HG02938 (cell line): Measurements from ENCODE around the gene SERBP1.
"Not testable (repeated sequence)": the region's sequence is repeated elsewhere in the genome, so short reads cannot be mapped to it uniquely, and the experiment has no call there.

Source experiments
- ATAC-seq: cut with Tn5 transposase; IDR thresholded peaks from one replicate; pipeline ENCODE4 v1.9.1; 2021; ENCODE audit warnings: mild to moderate bottlenecking, moderate library complexity; ENCODE audit not compliant: unreplicated experiment

The SERBP1 gene

DNA sequence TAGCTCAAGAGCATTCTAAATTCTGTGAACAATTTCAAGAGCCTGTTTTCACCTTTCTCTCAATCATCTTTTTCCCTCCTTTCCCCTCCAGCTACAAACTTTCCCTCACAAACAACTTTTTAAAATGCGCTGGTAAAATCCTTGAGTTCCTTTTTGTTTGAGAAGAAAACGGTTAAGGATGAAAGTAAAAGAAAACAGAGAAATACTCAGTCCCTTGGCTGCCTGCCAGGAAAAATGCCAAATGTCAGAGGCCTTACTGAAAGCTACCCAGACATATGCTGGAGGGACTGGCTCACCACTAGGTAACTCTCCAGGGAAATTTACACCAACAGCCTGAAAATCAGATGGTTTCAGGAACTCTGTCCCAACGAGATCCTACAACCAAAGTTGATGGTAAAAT, 11.0 kb upstream of the SERBP1 start:
- peak; percentile 63 for ATAC-seq

DNA sequence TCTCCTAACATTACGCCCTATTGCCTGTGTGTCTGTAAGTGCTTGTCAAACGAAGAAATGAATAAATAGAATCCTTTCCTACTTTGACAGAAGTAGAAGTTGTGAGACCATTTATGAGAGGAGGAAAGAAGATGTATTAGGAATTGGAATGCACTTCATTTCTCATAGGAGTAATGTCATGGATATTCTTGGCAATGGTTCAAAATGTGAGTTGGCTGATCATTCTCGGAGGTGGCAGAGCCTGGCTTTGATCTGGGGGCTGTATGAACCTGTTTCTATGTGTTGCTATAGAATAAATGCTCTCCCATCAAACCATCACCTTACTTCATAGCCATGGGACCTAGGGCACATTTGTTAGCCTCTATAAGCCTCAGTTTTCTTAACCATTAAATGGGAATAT, 10.1 kb upstream of the SERBP1 start:
- ATAC-seq = no peak

- ATAC-seq = no peak
These were observed 9.3 kb upstream of the SERBP1 start for GRCh38 chr1:67439277-67440029.

- no peak for ATAC-seq
These were observed 7.8 kb upstream of the SERBP1 start for GRCh38 chr1:67437961-67438360.

- ATAC-seq = no peak
These were observed 6.4 kb upstream of the SERBP1 start for GRCh38 chr1:67436511-67437055.

- no peak for ATAC-seq
These were observed 4.3 kb upstream of the SERBP1 start for GRCh38 chr1:67434491-67434890.

DNA sequence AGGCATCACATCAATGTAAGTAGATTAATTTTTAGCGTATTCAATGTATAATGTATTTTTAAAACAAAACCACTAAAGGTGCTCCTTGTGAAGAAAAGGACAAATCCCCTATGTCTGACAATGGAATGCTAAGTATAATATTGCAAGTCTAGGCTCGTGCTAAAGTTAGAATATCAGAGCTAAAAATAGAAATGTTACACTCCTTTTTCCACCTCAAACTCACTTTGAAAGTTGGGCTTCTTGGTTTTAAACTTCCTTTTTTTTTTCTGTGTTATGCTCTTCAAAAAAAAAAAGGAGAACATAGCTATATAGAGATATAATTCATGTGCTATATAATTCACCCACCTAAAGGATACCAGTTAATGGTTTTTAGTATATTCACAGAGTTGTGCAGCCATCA, 3.6 kb upstream of the SERBP1 start:
- no peak for ATAC-seq

DNA sequence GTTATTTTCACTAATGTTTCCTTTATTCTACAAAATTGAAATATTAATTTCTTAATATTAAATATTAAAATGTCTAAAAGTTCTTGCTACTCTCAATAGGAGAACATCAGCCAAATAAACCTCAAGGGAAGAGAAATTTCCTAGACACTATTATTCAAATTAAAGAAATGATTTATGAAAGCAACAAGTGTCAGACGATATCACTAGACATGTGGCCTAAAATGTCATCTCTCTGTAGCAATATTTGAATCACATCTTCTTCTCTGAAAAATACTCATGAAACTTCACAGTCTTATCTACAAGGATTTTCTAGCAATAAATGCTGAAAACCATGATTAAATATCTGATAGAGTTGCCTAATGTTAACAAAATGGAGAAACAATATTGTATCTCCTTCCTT, 2.5 kb upstream of the SERBP1 start:
- ATAC-seq = no peak

DNA sequence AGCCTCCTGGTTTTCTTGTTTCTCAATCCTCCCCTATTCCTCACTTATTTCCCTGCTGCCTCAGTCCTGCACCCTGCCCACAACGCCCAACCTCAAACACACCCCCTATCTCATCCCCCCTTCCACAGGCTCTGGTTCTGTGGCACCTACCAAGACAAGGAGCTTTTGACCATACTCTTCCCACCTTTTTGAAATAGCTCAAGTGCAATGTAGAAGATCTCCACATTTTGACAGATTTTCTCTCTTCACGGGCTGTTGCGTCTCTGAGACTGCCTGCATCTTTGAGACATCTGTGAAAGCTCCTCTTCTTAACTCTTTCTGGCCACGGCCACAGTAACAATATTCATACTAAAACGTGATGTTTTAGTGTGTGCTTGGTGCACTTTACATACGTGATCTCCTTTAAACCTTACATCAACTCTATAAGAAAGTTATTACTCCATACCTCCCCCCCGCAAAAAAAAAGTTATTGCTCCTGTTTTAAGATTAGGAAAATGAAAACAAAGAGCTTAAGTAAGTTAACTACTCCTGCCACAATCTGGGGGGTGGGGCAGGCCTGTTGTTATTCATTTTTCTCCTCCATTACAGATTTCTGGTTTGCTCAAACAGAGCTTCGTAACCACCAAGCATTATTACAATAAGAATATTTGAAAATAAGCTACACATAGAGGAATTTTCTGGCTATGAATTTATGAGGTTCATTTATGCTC, 1.8 kb upstream of the SERBP1 start:
- ATAC-seq = no peak

- no peak for ATAC-seq
These were observed 1.1 kb upstream of the SERBP1 start for GRCh38 chr1:67431156-67431765.

GRCh38 chr1:67429528-67430357, 459 bp downstream of the SERBP1 start:
- peak; percentile 1 for ATAC-seq

- ATAC-seq = no peak
These were observed 1.1 kb downstream of the SERBP1 start for GRCh38 chr1:67429011-67429527.

- ATAC-seq = no peak
These were observed 2.3 kb downstream of the SERBP1 start for GRCh38 chr1:67427947-67428346.

GRCh38 chr1:67427465-67427864, 2.7 kb downstream of the SERBP1 start:
- ATAC-seq = no peak

DNA sequence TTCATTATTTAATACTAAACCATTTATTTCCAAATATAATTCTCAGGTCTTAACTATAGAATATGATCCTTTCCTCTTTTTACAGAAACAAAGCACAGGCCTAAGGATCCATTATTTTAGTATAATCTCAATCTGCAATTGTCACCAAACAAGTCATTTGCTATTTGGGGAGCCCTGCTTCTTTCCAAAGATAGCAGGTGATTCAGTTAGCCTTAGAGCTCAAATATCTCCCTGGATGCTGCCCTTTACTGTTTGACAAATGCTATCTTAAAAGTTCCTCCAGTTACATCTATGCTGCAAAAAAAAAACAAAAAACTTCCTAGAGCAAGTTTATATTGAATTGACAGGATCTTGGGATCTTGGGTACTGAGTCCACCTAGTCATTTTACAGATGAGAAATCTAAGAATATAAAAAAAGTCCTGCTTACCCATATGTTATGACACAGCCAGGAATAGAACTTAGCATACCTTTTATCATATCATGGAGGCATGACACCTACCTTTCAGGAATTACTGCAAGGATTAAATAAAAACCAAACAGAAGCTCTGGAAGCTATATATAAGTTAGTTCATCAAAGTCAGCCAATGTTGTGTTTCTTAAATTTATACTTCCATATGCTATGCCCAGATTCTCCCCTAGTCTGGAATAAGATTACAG, 9.2 kb downstream of the SERBP1 start:
- no peak for ATAC-seq

DNA sequence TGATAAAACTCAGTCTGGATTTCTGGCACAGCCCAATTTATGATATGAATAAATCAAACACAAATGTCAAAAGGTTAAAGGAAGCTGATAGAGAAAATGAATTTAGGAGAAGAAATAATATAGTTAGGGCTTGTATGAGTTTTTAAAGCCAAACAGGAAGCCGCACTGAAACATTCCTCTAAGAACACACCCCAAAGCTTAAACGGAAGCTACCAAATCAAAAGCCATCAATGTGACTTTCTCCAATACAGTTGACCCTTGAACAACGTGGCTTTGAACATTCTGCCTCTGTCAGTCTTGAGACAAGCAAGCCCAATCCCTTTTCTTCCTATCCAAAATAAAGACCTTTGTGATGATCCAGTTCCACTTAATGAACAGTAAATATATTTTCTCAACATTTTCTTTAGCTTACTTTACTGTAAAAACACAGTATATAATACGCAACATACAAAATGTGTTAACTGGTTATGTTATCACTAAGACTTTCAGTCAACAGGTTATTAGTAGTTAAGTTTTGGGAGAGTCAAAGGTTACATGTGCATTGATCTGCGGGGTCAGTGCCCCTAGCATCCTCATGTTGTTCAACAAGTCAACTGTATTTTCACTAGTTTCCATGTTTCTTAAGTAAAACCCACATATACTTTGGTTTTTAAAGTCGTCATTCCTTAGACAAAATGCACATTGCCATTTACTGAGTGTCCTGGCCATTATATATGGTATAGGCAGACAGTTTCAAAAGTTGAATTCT, 11.2 kb downstream of the SERBP1 start:
- no peak for ATAC-seq

- ATAC-seq = not testable (repeated sequence)
These were observed 12.5 kb downstream of the SERBP1 start for GRCh38 chr1:67417733-67418132.

GRCh38 chr1:67415041-67415440, 15.2 kb downstream of the SERBP1 start:
- no peak for ATAC-seq

GRCh38 chr1:67414574-67414973, 15.6 kb downstream of the SERBP1 start:
- no peak for ATAC-seq
